OCI-LY1 (cell line): Measurements from ENCODE around the gene CNTN2.

Experiments used
- CTCF ChIP-seq: fragments of 200-600 bp; sonication (generic), shearing (Covaris generic); IDR thresholded peaks from 2 replicates; pipeline ENCODE4 v1.5.1; 2017; ENCODE audit warnings: mild to moderate bottlenecking, antibody characterized with exemption, low read length, moderate library complexity, mixed read lengths
- EZH2 ChIP-seq: fragments of 200-600 bp; sonication (generic), shearing (Covaris generic); IDR thresholded peaks from 2 replicates; pipeline ENCODE4 v1.8.0; 2017; ENCODE audit warnings: borderline replicate concordance, mixed run types, mild to moderate bottlenecking, antibody characterized with exemption, low read length, moderate library complexity, mixed read lengths

GRCh38 chr1:205047764-205048231 lies 4.8 kb downstream of the CNTN2 start:
- TF ChIP-seq CTCF (no peak), EZH2 (no peak)
